ENCODE measurements around the gene WWTR1. TPM values are rescaled to one million over a fixed set of nuclear protein-coding genes. Genes with fewer than 3 reads are reported as not detected.

Gene WWTR1
- total and polyA plus RNA-seq, 2 of the 4 experiments (the other 2 are of a cell fraction): 38.9 to 65.3 TPM

DNA sequence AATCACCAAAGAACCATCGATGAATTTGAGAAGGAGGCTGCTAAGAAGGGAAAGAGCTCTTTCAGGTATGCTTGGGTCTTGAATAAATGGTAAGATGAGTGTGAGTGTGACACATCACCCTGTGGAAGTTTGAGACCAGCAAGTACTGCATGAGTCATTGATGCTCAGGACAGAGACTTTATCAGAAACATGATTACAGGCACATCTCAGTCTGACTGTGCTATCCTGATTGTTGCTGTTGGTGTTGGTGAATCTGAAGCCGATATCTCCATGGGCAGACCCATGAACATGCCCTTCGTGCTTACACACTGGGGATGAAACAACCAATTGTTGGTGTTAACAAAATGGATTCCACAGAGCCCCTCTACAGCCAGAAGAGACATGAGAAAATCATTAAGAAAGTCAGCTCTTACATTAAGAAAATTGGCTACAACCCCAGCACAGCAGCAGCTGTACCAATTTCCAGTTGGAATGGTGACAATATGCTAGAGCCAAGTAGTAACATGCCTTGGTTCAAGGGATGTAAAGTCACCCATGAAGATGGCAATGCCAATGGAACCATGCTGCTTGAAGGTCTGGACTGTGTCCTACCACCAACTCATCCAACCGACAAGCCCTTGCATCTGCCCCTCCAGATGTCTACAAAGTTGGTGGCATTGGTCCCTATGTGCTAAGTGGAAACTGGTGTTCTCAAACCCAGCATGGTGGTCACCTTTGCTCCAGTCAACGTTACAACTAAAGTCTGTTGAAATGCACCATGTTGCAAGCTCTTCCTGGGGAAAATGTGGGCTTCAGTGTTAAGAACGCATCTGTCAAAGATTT lies 162.9 kb downstream of the WWTR1 start:
- no peak overlapping the region for H4K91ac ChIP-seq (ENCODE audit: insufficient read depth, low read depth, low read length)
- H4K20me1 ChIP-seq (ENCODE audit: insufficient read depth, low read length): no peaks in the 10 kb centered on the region; the same call in 1 of the 2 replicates
- no peak overlapping the region; the same call in 1 of the 2 replicates for H3K4me2 ChIP-seq (ENCODE audit: low read depth, low read length)
- H3K4ac ChIP-seq (ENCODE audit: low read depth, low read length): peak overlapping the region; percentile 32; the same call in 1 of the 2 replicates
- H3K36me3 ChIP-seq (ENCODE audit: control insufficient read depth, insufficient read depth, low read length): no peaks in the 10 kb centered on the region
- H3K9me3 ChIP-seq (ENCODE audit: control insufficient read depth, insufficient read depth, low read length): no peaks in the 10 kb centered on the region
- peak overlapping the region; percentile 71 for H2AK5ac ChIP-seq (ENCODE audit: low read depth, low read length)
- ChIA-PET CTCF (interaction anchor here (1.0 to 2.0 kb wide), 3 partner anchors 9 to 369 kb away, joined by 3 to 4 read pairs (median 3); no protein-coding TSS in a partner anchor), POLR2A (ENCODE audit: unreplicated experiment) (no interaction called here)
- no peak overlapping the region for H3K9ac ChIP-seq (ENCODE audit: low read depth, low read length)
- H2BK5ac ChIP-seq (ENCODE audit: low read depth, low read length, poor library complexity, severe bottlenecking): no peak overlapping the region
- no peaks in the 10 kb centered on the region for H3K27me3 ChIP-seq (ENCODE audit: control insufficient read depth, insufficient read depth, low read length)
- dilution Hi-C loops (cut with HindIII; ENCODE audit: low sequenced_read_pairs, unreplicated experiment) (no loop called here), intact Hi-C loops (cut with micrococcal nuclease) (loop anchor here (1.0 kb wide), 2 partner anchors 222 to 313 kb away; no protein-coding TSS in a partner anchor), in situ Hi-C loops (cut with MboI; ENCODE audit: low sequenced_read_pairs) (no loop called here)
- peak overlapping the region; percentile 15; the same call in 1 of the 2 replicates for H2BK20ac ChIP-seq (ENCODE audit: low read depth, low read length)
- H3K4me3 ChIP-seq (ENCODE audit: insufficient read depth, low read depth, low read length): no peak overlapping the region
- H3K14ac ChIP-seq (replicated peaks; ENCODE audit: low read depth, low read length): peak overlapping the region; percentile 11; the same call in 1 of the 2 replicates
- no peak overlapping the region for H3K56ac ChIP-seq (ENCODE audit: extremely low read depth, insufficient read depth, low read length)
- no peak overlapping the region for H3K27ac ChIP-seq (ENCODE audit: insufficient read depth, low read length)
- H2BK15ac ChIP-seq (ENCODE audit: low read depth, low read length): 0 out of 3 replicates have a peak overlapping the region, but pooled peaks have one; percentile 2
- H4K5ac ChIP-seq (ENCODE audit: low read depth, low read length): peak overlapping the region; percentile 37; the same call in 1 of the 2 replicates
- peak; percentile 42; the same call in 1 of the 2 replicates for TF ChIP-seq BHLHE40 (IDR thresholded peaks at IDR 0.05; ENCODE audit: low read depth, low read length)
- TF ChIP-seq MAFK (IDR thresholded peaks at IDR 0.05; ENCODE audit: low read depth, low read length): no peak
- no peak for TF ChIP-seq MXI1 (IDR thresholded peaks at IDR 0.05; ENCODE audit: borderline replicate concordance, low read depth, low read length)
- TF ChIP-seq, protein P1, sequence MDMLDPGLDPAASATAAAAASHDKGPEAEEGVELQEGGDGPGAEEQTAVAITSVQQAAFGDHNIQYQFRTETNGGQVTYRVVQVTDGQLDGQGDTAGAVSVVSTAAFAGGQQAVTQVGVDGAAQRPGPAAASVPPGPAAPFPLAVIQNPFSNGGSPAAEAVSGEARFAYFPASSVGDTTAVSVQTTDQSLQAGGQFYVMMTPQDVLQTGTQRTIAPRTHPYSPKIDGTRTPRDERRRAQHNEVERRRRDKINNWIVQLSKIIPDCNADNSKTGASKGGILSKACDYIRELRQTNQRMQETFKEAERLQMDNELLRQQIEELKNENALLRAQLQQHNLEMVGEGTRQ (IDR thresholded peaks at IDR 0.05; ENCODE audit: low read depth, low read length): no peak
- TF ChIP-seq RFX5 (IDR thresholded peaks at IDR 0.05; ENCODE audit: low read depth, low read length): no peak
- TF ChIP-seq NFE2L2 (IDR thresholded peaks at IDR 0.05; ENCODE audit: low read depth, low read length): no peak
- no peak for TF ChIP-seq SMC3 (IDR thresholded peaks at IDR 0.05; ENCODE audit: low read depth, low read length)
- TF ChIP-seq MAZ (IDR thresholded peaks at IDR 0.05; ENCODE audit: borderline replicate concordance, low read depth, low read length): no peak
- TF ChIP-seq, protein P2, sequence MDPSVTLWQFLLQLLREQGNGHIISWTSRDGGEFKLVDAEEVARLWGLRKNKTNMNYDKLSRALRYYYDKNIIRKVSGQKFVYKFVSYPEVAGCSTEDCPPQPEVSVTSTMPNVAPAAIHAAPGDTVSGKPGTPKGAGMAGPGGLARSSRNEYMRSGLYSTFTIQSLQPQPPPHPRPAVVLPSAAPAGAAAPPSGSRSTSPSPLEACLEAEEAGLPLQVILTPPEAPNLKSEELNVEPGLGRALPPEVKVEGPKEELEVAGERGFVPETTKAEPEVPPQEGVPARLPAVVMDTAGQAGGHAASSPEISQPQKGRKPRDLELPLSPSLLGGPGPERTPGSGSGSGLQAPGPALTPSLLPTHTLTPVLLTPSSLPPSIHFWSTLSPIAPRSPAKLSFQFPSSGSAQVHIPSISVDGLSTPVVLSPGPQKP (IDR thresholded peaks at IDR 0.05; ENCODE audit: borderline replicate concordance, low read depth, low read length): no peak
- TF ChIP-seq RCOR1 (IDR thresholded peaks at IDR 0.05; ENCODE audit: insufficient replicate concordance, low read length): no peak
- TF ChIP-seq CHD1 (IDR thresholded peaks at IDR 0.05; ENCODE audit: low read depth, low read length): no peak
- no peak for TF ChIP-seq RAD21 (IDR thresholded peaks at IDR 0.05; ENCODE audit: low read length)
- peak; percentile 85 for TF ChIP-seq FOS (IDR thresholded peaks at IDR 0.05; ENCODE audit: low read depth, low read length)
- TF ChIP-seq CEBPB (IDR thresholded peaks at IDR 0.05; ENCODE audit: low read depth, low read length): 0 out of 2 replicates have a peak, but pooled peaks have one; percentile 12
- peak overlapping the region in 1 of 2 experiments; percentile 27; a peak in 1 of 4 replicates for H4K8ac ChIP-seq (ENCODE audit: low read depth in 2 of 2, low read length in 2 of 2)
- H3K18ac ChIP-seq (ENCODE audit: low read depth, low read length): no peak overlapping the region; the same call in 1 of the 2 replicates
- peak overlapping the region; percentile 13 for H2AFZ ChIP-seq (replicated peaks; ENCODE audit: low read length, poor library complexity)
- no peaks in the 10 kb centered on the region for H3K79me1 ChIP-seq (ENCODE audit: low read depth in 1 of 2, low read length in 2 of 2)
- no peak overlapping the region for H2AK9ac ChIP-seq (replicated peaks; ENCODE audit: low read depth, low read length, poor library complexity)
- ATAC-seq (ENCODE audit: low read depth) (peak; percentile 73), DNase-seq (peak; percentile 88)
- BruUV-seq (replicated peaks): no TSS peak
- peak overlapping the region; percentile 11; the same call in 1 of the 2 replicates for H3K23ac ChIP-seq (ENCODE audit: low read depth, low read length)
- peaks cover 9% of the 10 kb centered on the region; the same call in 1 of the 2 replicates for H3K4me1 ChIP-seq (ENCODE audit: control insufficient read depth, insufficient read depth, low read length)
- WGBS, 2 experiments (ENCODE audit: extremely low coverage in 2 of 2, insufficient read length in 1 of 2): 100% methylated on average over 2 of the region's 6 CpGs; no CpG with 5 or more reads in 1 of the 2 experiments
- peaks cover 11% of the 10 kb centered on the region; the same call in 1 of the 2 replicates for H3K9me1 ChIP-seq (ENCODE audit: insufficient read depth, low read length)
- H2BK120ac ChIP-seq (ENCODE audit: low read depth, low read length): 0 out of 2 replicates have a peak overlapping the region, but pooled peaks have one; percentile 17

All from IMR-90 (cell line).